Spleen (tissue), 11 donors: Measurements from ENCODE around the gene FAR2. TPM values are rescaled to one million over a fixed set of nuclear protein-coding genes. Genes with fewer than 3 reads are reported as not detected.

ENCODE experiments used
- DNase-seq: peaks from one replicate; pipeline ENCODE4 v3.0.0-alpha.2; 2020
- H3K27ac ChIP-seq, 8 donors: fragments of 200-600 bp; sonication (generic) in 7 of 8; 1 replicate in 4 of 8; 2 replicates in 4 of 8; pipeline versions ENCODE4 v1.5.0 to v1.8.0; 2016 to 2021; ENCODE audit warnings: inconsistent platforms in 4 of 8, mild to moderate bottlenecking in 4 of 8, moderate library complexity in 1 of 8
- H3K27me3 ChIP-seq, 7 donors: fragments of 200-600 bp; sonication (generic) in 6 of 7; replicated peaks in 1 of 7; 1 replicate in 4 of 7; 2 replicates in 3 of 7; pipeline versions ENCODE4 v1.5.0 to v1.8.0; 2016 to 2021; ENCODE audit warnings: inconsistent platforms in 3 of 7, mild to moderate bottlenecking in 1 of 7
- H3K36me3 ChIP-seq, 6 donors: fragments of 200-600 bp; sonication (generic) in 5 of 6; 1 replicate in 4 of 6; 2 replicates in 2 of 6; pipeline versions ENCODE4 v1.5.0 to v1.8.0; 2016 to 2021; ENCODE audit warnings: inconsistent platforms in 2 of 6
- H3K4me1 ChIP-seq, 6 donors: fragments of 200-600 bp; sonication (generic) in 5 of 6; 1 replicate in 3 of 6; 2 replicates in 3 of 6; pipeline versions ENCODE4 v1.5.0 to v1.8.0; 2016 to 2021; ENCODE audit warnings: inconsistent platforms in 3 of 6
- H3K4me3 ChIP-seq, 8 donors: fragments of 200-600 bp; sonication (generic) in 7 of 8; 1 replicate in 4 of 8; 2 replicates in 4 of 8; pipeline versions ENCODE4 v1.5.0 to v1.8.0; 2016 to 2021; ENCODE audit warnings: inconsistent platforms in 4 of 8, mild to moderate bottlenecking in 4 of 8, moderate library complexity in 2 of 8
- H3K9me3 ChIP-seq, 8 donors: fragments of 200-600 bp; sonication (generic) in 7 of 8; 1 replicate in 4 of 8; 2 replicates in 4 of 8; pipeline versions ENCODE4 v1.5.0 to v1.8.0; 2016 to 2021; ENCODE audit warnings: inconsistent platforms in 4 of 8
- CTCF ChIP-seq, 11 experiments: fragments of 200-600 bp in 7 of 11; fragments of 450-650 bp in 4 of 11; sonication (generic) in 4 of 11; IDR thresholded peaks in 8 of 11; conservative IDR thresholded peaks in 3 of 11; 1 replicate in 7 of 11; 2 replicates in 4 of 11; pipeline versions ENCODE4 v1.4.0 to v1.8.0; 2016 to 2021; ENCODE audit warnings: antibody characterized with exemption in 11 of 11, inconsistent platforms in 4 of 11, mild to moderate bottlenecking in 1 of 11
- POLR2A ChIP-seq, 3 donors: fragments of 450-650 bp; IDR thresholded peaks; one replicate each; pipeline ENCODE4 v1.5.1; 2017; ENCODE audit warnings: antibody characterized with exemption in 3 of 3, mild to moderate bottlenecking in 1 of 3
- POLR2AphosphoS5 ChIP-seq, 3 donors: sonication (generic); formaldehyde crosslinking; IDR thresholded peaks; one replicate each; pipeline ENCODE4 v1.5.1; 2017; ENCODE audit warnings: antibody characterized with exemption in 3 of 3
- WGBS, 5 donors: extraction: QIAGEN DNeasy Blood & Tissue Kit in 3 of 5; methylation state at CpG; one replicate each; pipeline versions ENCODE4 v1.1.5 to v1.1.7; 2013 to 2018; 5-methylcytosine and 5-hydroxymethylcytosine counted together
- intact Hi-C: fragments of 100-400 bp; cut with DNase I; formaldehyde crosslinking; loops from one replicate; pipeline ENCODE4 v1.15.0; 2023; ENCODE audit warnings: low total_unique reads
- polyA plus RNA-seq, 3 donors: library from polyadenylated mRNA; stranded (reverse); fragments of 200-250 nt; gene quantifications; one replicate each; pipeline ENCODE4 v1.2.1, GENCODE V29; 2013
- total RNA-seq, 7 donors: library from RNA; depleted of rRNA in 3 of 7; stranded (reverse); fragments of >200 nt in 3 of 7; fragmentation: NEBNext Ultra II Directional in 4 of 7; extraction: Animal tissue kit (Norgen Biotek cat#: 25700) in 4 of 7; gene quantifications; one replicate each; pipeline versions ENCODE4 v1.1.0 to v1.2.1, GENCODE V29; 2016 to 2021
- donor health status: healthy with polysubstance abuse.
- donor health status: DM: no; HTN: no; CAD: no; lungs with moderate emphysema.
- donor health status: DM: no; HTN: no; CAD: no.
- donor health status: Bipolar disorder and iron deficiency.
- donor health status: healthy.
- donor health status: DM: no; HTN: no; CAD: no.
- donor health status: DM: yes; HTN: yes; CAD: no.

Gene FAR2
- total and polyA plus RNA-seq, 10 donors = 2.9 to 51.8 (median 29.2) TPM

DNA sequence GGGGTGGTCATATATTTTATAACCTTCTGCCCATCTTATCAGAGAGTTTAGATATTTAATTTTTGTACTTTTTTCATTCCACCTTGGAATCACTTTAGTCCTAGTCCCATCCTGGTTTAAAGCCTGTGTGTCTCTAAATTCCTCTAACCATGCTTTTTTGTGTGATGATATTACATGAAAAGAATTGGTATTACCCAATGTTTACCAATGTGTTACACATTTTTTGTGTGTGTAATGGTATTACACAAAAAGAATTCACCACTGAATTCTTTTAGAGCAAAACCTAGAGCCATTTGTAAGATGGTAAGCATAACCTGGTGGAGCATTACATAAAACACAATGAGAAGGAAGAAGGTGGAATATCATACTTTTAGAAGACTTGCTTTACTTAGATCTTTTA is 77.5 kb downstream of the FAR2 start:
- Histone ChIP-seq H3K27ac (no peak overlapping the region), H3K27me3 (no peaks in the 10 kb centered on the region), H3K36me3 (no peaks in the 10 kb centered on the region), H3K4me3 (no peak overlapping the region), H3K9me3 (peaks cover 0 to 8% (median 0%) of the 10 kb centered on the region in 8 donors), H3K4me1 (peaks cover 0 to 4% (median 0%) of the 10 kb centered on the region in 6 donors)
- DNase-seq = no peak
- intact Hi-C loops = no loop called here
- TF ChIP-seq POLR2AphosphoS5 (IDR thresholded peaks at IDR 0.05) (no peak), CTCF (IDR thresholded peaks at IDR 0.05 in 8 of 11, conservative IDR thresholded peaks at IDR 0.05 in 3 of 11) (no peak), POLR2A (IDR thresholded peaks at IDR 0.05) (no peak)

DNA sequence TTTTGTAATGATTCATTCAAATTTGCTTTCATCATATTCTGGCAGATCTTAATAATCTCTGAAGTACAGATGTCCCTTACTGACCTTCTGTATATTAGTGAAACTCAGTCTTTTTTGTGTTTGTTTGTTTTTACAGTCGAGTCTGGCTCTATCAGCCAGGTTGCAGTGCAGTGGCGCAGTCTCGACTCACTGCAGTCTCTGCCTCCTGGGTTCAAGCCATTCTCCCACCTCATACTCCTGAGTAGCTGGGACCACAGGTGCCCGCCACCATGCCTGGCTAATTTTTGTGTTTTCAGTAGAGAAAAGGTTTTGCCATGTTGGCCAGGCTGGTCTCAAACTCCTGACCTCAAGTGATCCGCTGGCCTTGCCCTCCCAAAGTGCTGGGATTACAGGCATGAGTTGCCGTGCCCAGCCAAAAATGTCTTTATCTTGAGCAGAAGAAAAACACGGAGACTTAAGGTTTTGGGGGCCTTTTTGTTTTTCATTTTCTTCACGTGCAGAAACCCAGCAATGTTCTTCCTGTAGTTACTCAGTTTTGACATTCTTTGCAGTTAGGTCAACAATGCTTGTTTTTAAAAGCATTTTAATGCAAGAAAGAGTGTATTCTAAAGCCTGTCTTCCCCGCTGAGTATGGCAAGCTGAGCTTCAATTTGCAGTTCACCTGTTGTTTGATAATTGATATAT is 79.5 kb downstream of the FAR2 start:
- no peak for TF ChIP-seq POLR2A (IDR thresholded peaks at IDR 0.05)
- no peak for TF ChIP-seq CTCF (IDR thresholded peaks at IDR 0.05 in 8 of 11, conservative IDR thresholded peaks at IDR 0.05 in 3 of 11)
- no peak for TF ChIP-seq POLR2AphosphoS5 (IDR thresholded peaks at IDR 0.05)
- DNase-seq = no peak
- intact Hi-C loops = no loop called here
- Histone ChIP-seq H3K27me3 (no peaks in the 10 kb centered on the region), H3K27ac (no peak overlapping the region), H3K9me3 (no peaks in the 10 kb centered on the region), H3K4me3 (no peak overlapping the region), H3K36me3 (no peaks in the 10 kb centered on the region), H3K4me1 (peaks cover 0 to 2% (median 0%) of the 10 kb centered on the region in 6 donors)
- WGBS, 5 donors = 63 to 76% (median 67%) methylated on average over 9 of the region's 9 CpGs

DNA sequence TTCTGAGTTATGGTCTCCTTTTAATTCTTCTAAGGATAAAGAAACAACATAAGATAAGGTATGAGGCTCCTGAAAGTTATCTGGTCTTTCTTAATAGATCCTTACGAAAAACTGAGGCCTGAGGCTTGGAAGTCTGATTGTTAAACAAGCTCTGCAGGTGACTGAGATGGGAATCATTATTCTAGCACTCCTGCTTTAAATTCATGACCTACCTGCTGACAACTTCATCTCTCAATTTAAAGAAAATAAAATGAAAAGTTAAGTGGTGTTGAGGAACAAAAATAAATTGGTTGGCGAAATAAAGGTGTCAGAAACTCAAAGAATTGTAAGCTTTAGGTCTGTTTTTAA is 80.1 kb downstream of the FAR2 start:
- no peaks in the 10 kb centered on the region for H3K4me1 ChIP-seq
- H3K36me3 ChIP-seq = no peaks in the 10 kb centered on the region
- no peaks in the 10 kb centered on the region for H3K27me3 ChIP-seq
- intact Hi-C loops = no loop called here
- TF ChIP-seq POLR2AphosphoS5 (IDR thresholded peaks at IDR 0.05) (no peak), POLR2A (IDR thresholded peaks at IDR 0.05) (no peak), CTCF (IDR thresholded peaks at IDR 0.05 in 8 of 11, conservative IDR thresholded peaks at IDR 0.05 in 3 of 11) (no peak)
- H3K9me3 ChIP-seq = no peaks in the 10 kb centered on the region
- WGBS, 5 donors = 80 to 93% (median 88%) methylated on average over 2 of the region's 2 CpGs
- H3K27ac ChIP-seq = no peak overlapping the region
- DNase-seq = no peak
- H3K4me3 ChIP-seq = no peak overlapping the region

DNA sequence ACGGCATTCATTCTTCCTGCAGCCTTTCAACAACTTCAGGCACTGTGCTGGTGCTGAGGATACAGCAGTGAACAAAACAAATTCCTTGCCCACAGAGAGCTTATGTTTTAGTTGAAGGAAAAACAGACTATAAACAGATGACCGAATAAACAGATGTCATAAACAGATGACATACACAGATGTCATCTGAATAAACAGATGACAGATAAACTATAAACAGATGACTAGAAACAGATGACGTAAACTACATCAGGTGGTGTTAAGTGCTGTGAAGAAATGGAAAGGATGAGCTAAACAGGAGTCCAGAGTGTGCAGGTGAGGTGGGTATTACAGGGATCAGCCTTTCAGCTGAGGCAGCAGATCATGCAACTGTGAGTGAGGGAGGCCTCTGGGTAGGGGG is 80.9 kb downstream of the FAR2 start:
- Histone ChIP-seq H3K9me3 (no peaks in the 10 kb centered on the region), H3K27ac (no peak overlapping the region), H3K4me1 (no peaks in the 10 kb centered on the region), H3K4me3 (no peak overlapping the region), H3K36me3 (no peaks in the 10 kb centered on the region), H3K27me3 (no peaks in the 10 kb centered on the region)
- TF ChIP-seq POLR2AphosphoS5 (IDR thresholded peaks at IDR 0.05) = no peak
- no peak for TF ChIP-seq POLR2A (IDR thresholded peaks at IDR 0.05)
- TF ChIP-seq CTCF (IDR thresholded peaks at IDR 0.05 in 8 of 11, conservative IDR thresholded peaks at IDR 0.05 in 3 of 11) = no peak
- 85 to 96% (median 91%) methylated on average over 3 of the region's 3 CpGs for WGBS, 5 donors
- DNase-seq = no peak
- intact Hi-C loops = no loop called here
